GM18526 (cell line): ENCODE measurements around the gene UTF1.

ENCODE experiments used
- POLR2A ChIP-seq: IDR thresholded peaks from 3 replicates; pipeline ENCODE4 v1.6.1; 2011; ENCODE audit not compliant: insufficient read length; ENCODE audit errors: extremely low read depth

Gene UTF1

GRCh38 chr10:133279326-133280226, 49.6 kb downstream of the UTF1 start:
- no peak for TF ChIP-seq POLR2A

GRCh38 chr10:133280391-133281059, 50.5 kb downstream of the UTF1 start:
- TF ChIP-seq POLR2A: no peak

- TF ChIP-seq POLR2A: no peak
These were observed 51.1 kb downstream of the UTF1 start for GRCh38 chr10:133281084-133281483.
